Hematopoietic multipotent progenitor cell treated with erythropoietin and hydrocortisone succinate and interleukin-3 and kit ligand, for 6 days (in vitro differentiated cells): ENCODE data around the gene UNC5C.

Experiments used
- DNase-seq: peaks from one replicate; pipeline ENCODE4 v3.0.0-alpha.2; 2015

The UNC5C gene

GRCh38 chr4:95256108-95256835, 292.5 kb downstream of the UNC5C start:
- DNase-seq = no peak

- DNase-seq = no peak
Observed at GRCh38 chr4:95255396-95256107, 293.2 kb downstream of the UNC5C start.

GRCh38 chr4:95251568-95251967, 297.2 kb downstream of the UNC5C start:
- DNase-seq = no peak

GRCh38 chr4:95250544-95251137, 298.1 kb downstream of the UNC5C start:
- no peak for DNase-seq

GRCh38 chr4:95249426-95250021, 299.2 kb downstream of the UNC5C start:
- no peak for DNase-seq

GRCh38 chr4:95248720-95249425, 299.9 kb downstream of the UNC5C start:
- DNase-seq = no peak

- DNase-seq = no peak
Observed at GRCh38 chr4:95243892-95244291, 304.9 kb downstream of the UNC5C start.

GRCh38 chr4:95238554-95238953, 310.2 kb downstream of the UNC5C start:
- no peak for DNase-seq

- DNase-seq = peak; percentile 7
Observed at GRCh38 chr4:95232358-95233156, 316.2 kb downstream of the UNC5C start.

- DNase-seq = peak; percentile 10
Observed at GRCh38 chr4:95231681-95232080, 317.1 kb downstream of the UNC5C start.

- DNase-seq = no peak
Observed at GRCh38 chr4:95225849-95226248, 322.9 kb downstream of the UNC5C start.

GRCh38 chr4:95224402-95224801, 324.4 kb downstream of the UNC5C start:
- DNase-seq = no peak

GRCh38 chr4:95220205-95221175, 328.3 kb downstream of the UNC5C start:
- DNase-seq = no peak

GRCh38 chr4:95219109-95219508, 329.7 kb downstream of the UNC5C start:
- no peak for DNase-seq

- no peak for DNase-seq
Observed at GRCh38 chr4:95217197-95217596, 331.6 kb downstream of the UNC5C start.

GRCh38 chr4:95216636-95217035, 332.1 kb downstream of the UNC5C start:
- no peak for DNase-seq

GRCh38 chr4:95215991-95216605, 332.7 kb downstream of the UNC5C start:
- peak; percentile 11 for DNase-seq

- no peak for DNase-seq
Observed at GRCh38 chr4:95215043-95215442, 333.7 kb downstream of the UNC5C start.

- no peak for DNase-seq
Observed at GRCh38 chr4:95214408-95214807, 334.4 kb downstream of the UNC5C start.

- no peak for DNase-seq
Observed at GRCh38 chr4:95213366-95213765, 335.4 kb downstream of the UNC5C start.
